Left cardiac atrium (tissue), 4 donors: ENCODE data around the gene HS3ST3B1. TPM values are rescaled to one million over a fixed set of nuclear protein-coding genes. Genes with fewer than 3 reads are reported as not detected.

ENCODE experiments used
- ATAC-seq, 2 donors: fragments of 200-7000 bp; cut with Tn5 transposase; one replicate each; pipeline ENCODE4 v1.9.1; 2020; ENCODE audit warnings: mild to moderate bottlenecking in 2 of 2, moderate library complexity in 2 of 2
- DNase-seq: peaks from one replicate; pipeline ENCODE4 v3.0.0-alpha.2; 2020
- intact Hi-C, 2 donors: fragments of 100-400 bp; cut with DNase I; formaldehyde crosslinking; loops; one replicate each; pipeline versions ENCODE4 v1.14.1 to v1.15.1; 2022 to 2023
- total RNA-seq, 2 donors: library from RNA; stranded (reverse); fragmentation: NEBNext Ultra II Directional; extraction: Animal tissue kit (Norgen Biotek cat#: 25700); gene quantifications; one replicate each; pipeline ENCODE4 v1.2.1, GENCODE V29; 2021
- donor health status: DM: no; HTN: yes; CAD: no.
- donor health status: DM: no; HTN: yes; CAD: no; lungs with severe emphysema.
- donor health status: DM: yes; HTN: yes; CAD: no.
- donor health status: Dilated cardiomyopathy.

HS3ST3B1 gene
- total RNA-seq, 2 donors from 2014 or later = 0.82 to 1.3 TPM

- intact Hi-C loops = no loop called here
- DNase-seq (no peak), ATAC-seq (no peak)
These were observed 36.8 kb downstream of the HS3ST3B1 start for GRCh38 chr17:14337596-14338079.

GRCh38 chr17:14340857-14341754, 40.2 kb downstream of the HS3ST3B1 start:
- no peak for ATAC-seq
- intact Hi-C loops = no loop called here
- DNase-seq = no peak

- intact Hi-C loops = no loop called here
- ATAC-seq = no peak
- DNase-seq = no peak
These were observed 41.0 kb downstream of the HS3ST3B1 start for GRCh38 chr17:14341866-14342265.

- no peak for ATAC-seq
These were observed 45.9 kb downstream of the HS3ST3B1 start for GRCh38 chr17:14346801-14347200.

GRCh38 chr17:14351493-14351892, 50.6 kb downstream of the HS3ST3B1 start:
- intact Hi-C loops = no loop called here
- peak in 1 of 2 donors; percentile 65 for ATAC-seq
- no peak for DNase-seq

More at GRCh38 chr17:14346801-14347200, 45.9 kb downstream of the HS3ST3B1 start:
- intact Hi-C loops = no loop called here
- DNase-seq = no peak

GRCh38 chr17:14352136-14352535, 51.3 kb downstream of the HS3ST3B1 start:
- intact Hi-C loops = no loop called here
- no peak for DNase-seq
- ATAC-seq = peak in 1 of 2 donors; percentile 49

GRCh38 chr17:14353861-14354474, 53.1 kb downstream of the HS3ST3B1 start:
- ATAC-seq = no peak
- intact Hi-C loops = no loop called here
- DNase-seq = no peak

GRCh38 chr17:14354807-14355206, 53.9 kb downstream of the HS3ST3B1 start:
- intact Hi-C loops = no loop called here
- DNase-seq (no peak), ATAC-seq (no peak)

GRCh38 chr17:14355556-14355955, 54.7 kb downstream of the HS3ST3B1 start:
- DNase-seq (no peak), ATAC-seq (no peak)
- intact Hi-C loops = no loop called here

GRCh38 chr17:14359163-14360020, 58.5 kb downstream of the HS3ST3B1 start:
- DNase-seq = no peak
- peak; percentile 50 to 84 for ATAC-seq
- intact Hi-C loops = no loop called here

- no peak for DNase-seq
- no peak for ATAC-seq
- intact Hi-C loops = no loop called here
These were observed 60.0 kb downstream of the HS3ST3B1 start for GRCh38 chr17:14360856-14361255.

- intact Hi-C loops = no loop called here
- no peak for ATAC-seq
- DNase-seq = no peak
These were observed 60.6 kb downstream of the HS3ST3B1 start for GRCh38 chr17:14361470-14361869.

GRCh38 chr17:14361945-14362508, 61.1 kb downstream of the HS3ST3B1 start:
- intact Hi-C loops = no loop called here
- no peak for ATAC-seq
- DNase-seq = no peak

- intact Hi-C loops = no loop called here
- ATAC-seq (no peak), DNase-seq (no peak)
These were observed 65.3 kb downstream of the HS3ST3B1 start for GRCh38 chr17:14366199-14366598.

GRCh38 chr17:14372461-14372860, 71.6 kb downstream of the HS3ST3B1 start:
- ATAC-seq = no peak
- intact Hi-C loops = no loop called here
- DNase-seq = no peak

GRCh38 chr17:14372905-14373613, 72.2 kb downstream of the HS3ST3B1 start:
- intact Hi-C loops = no loop called here
- no peak for ATAC-seq
- no peak for DNase-seq

GRCh38 chr17:14373614-14374259, 72.9 kb downstream of the HS3ST3B1 start:
- intact Hi-C loops = no loop called here
- ATAC-seq (peak in 1 of 2 donors; percentile 31), DNase-seq (no peak)

- DNase-seq (no peak), ATAC-seq (no peak)
- intact Hi-C loops = no loop called here
These were observed 73.4 kb downstream of the HS3ST3B1 start for GRCh38 chr17:14374268-14374667.
